Measurements from ENCODE around the gene SYT14.

DNA sequence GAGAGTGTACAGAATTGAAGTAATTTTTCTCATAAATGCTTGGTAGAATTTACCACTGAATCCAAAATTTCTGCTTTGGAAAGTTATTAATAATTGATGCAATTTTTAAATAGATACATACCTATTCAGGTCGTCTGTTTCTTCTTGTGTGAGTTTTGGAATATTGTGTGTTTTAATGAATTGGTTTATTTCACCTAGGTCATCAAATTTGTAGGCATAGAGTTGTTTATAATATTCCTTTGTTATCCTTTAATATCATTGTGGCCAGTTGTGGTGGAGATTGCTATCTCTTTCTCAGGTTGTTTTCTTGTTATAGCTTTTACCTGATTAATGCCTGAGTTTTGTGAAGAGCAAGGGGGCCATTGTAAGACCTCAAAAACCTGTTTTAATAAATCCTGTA lies 93.5 kb downstream of the SYT14 start:
- TF ChIP-seq, protein P1, sequence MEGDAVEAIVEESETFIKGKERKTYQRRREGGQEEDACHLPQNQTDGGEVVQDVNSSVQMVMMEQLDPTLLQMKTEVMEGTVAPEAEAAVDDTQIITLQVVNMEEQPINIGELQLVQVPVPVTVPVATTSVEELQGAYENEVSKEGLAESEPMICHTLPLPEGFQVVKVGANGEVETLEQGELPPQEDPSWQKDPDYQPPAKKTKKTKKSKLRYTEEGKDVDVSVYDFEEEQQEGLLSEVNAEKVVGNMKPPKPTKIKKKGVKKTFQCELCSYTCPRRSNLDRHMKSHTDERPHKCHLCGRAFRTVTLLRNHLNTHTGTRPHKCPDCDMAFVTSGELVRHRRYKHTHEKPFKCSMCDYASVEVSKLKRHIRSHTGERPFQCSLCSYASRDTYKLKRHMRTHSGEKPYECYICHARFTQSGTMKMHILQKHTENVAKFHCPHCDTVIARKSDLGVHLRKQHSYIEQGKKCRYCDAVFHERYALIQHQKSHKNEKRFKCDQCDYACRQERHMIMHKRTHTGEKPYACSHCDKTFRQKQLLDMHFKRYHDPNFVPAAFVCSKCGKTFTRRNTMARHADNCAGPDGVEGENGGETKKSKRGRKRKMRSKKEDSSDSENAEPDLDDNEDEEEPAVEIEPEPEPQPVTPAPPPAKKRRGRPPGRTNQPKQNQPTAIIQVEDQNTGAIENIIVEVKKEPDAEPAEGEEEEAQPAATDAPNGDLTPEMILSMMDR (IDR thresholded peaks at IDR 0.05) = no peak
- TF ChIP-seq POLR2A (IDR thresholded peaks at IDR 0.05) = no peak

Measured in thyroid gland (tissue), 4 donors.